AG09309 (cell line): Measurements from ENCODE around the gene EPHB4.

Experiments
- DNase-seq: peaks from one replicate; pipeline ENCODE4 v3.0.0-alpha.2; 2010; ENCODE audit warnings: low read depth
- H3K4me3 ChIP-seq: 2 replicates; pipeline ENCODE4 v1.5.1; 2011; ENCODE audit warnings: mild to moderate bottlenecking, low read depth, low read length, moderate library complexity; ENCODE audit not compliant: control insufficient read depth
- TF ChIP-seq, protein P1 (sequence below): IDR thresholded peaks from 2 replicates; pipeline ENCODE4 v1.5.1; 2011; ENCODE audit warnings: mild to moderate bottlenecking, low read depth, low read length, inconsistent platforms; ENCODE audit not compliant: insufficient read depth, control insufficient read depth; ENCODE audit errors: missing control alignments

Gene EPHB4

DNA sequence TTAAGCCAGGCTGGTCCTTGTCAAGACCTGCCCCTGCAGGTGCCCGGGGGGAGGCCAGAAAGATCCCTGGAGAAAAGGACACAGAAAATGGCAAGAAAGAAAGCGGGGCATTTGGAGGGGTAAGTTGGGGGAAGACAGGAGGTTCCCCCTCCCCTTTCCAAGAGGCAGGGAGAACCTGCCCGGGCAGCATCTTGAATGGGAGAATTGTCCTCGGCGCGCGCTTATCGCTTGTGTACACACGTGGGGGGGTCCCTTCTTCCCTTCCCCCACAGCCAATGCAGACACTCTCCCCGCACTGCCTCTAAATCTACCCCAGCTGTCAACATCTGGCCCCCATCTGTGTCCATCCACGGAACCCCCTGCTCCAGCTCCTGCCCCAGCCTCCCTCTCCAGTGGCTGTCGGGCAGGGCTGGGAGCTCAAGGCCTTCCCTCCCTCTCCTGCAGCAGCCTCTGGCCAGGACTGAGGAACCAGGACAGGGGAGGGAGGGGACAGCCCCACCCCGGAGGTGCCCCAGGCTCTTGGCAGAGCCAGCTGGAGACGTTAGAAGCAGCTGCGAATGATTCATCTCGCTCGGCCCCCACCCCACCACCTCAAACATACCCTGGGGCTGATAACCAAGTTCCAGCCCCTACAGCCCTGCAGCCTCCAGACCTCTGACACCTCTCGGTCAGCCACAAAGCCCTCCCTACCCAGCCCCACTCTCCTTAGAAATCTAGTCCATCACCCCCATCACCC, 25.3 kb downstream of the EPHB4 start:
- peak; percentile 67 for DNase-seq
- TF ChIP-seq, protein P1, sequence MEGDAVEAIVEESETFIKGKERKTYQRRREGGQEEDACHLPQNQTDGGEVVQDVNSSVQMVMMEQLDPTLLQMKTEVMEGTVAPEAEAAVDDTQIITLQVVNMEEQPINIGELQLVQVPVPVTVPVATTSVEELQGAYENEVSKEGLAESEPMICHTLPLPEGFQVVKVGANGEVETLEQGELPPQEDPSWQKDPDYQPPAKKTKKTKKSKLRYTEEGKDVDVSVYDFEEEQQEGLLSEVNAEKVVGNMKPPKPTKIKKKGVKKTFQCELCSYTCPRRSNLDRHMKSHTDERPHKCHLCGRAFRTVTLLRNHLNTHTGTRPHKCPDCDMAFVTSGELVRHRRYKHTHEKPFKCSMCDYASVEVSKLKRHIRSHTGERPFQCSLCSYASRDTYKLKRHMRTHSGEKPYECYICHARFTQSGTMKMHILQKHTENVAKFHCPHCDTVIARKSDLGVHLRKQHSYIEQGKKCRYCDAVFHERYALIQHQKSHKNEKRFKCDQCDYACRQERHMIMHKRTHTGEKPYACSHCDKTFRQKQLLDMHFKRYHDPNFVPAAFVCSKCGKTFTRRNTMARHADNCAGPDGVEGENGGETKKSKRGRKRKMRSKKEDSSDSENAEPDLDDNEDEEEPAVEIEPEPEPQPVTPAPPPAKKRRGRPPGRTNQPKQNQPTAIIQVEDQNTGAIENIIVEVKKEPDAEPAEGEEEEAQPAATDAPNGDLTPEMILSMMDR = no peak
- H3K4me3 ChIP-seq = no peak overlapping the region

DNA sequence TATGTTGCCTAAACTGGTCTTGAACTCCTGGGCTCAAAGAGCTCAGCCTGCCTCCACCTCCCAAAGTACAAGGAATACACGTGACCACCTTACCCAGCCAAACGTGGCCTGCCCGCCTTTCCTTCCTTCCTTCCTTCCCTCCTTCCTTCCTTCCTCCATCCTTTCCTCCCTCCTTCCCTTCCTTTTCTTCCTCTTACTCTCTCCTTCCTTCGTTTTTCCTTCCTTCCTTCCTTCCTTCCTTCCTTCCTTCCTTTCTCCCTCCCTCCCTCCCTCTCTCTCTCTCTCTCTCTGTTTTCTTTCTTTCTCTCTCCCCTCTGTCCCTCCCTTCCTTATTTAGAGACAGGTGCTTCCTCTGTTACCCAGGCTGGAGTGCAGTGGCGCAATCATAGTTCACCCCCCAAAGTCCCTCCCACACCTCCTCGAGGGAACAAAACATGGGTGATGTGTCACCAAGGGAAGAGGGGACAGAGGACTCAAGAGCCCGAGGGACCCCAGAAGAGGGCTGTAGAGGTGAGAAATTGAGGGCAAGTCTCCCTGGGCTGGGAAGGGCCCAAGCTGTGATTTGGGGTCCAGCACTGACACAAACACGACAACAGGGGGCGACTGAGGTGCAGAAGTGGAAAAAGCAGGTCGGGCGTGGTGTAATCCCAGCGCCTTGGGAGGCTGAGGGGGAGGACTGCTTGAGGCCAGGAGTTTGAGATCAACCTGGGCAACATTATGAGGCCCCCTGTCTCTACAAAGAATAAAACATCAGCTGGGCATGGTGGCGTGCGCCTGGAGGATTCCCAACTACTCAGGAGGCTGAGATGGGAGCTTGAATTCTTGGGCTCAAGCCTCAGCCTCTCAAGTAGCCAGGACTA, 28.1 kb downstream of the EPHB4 start:
- DNase-seq = peak; percentile 10
- TF ChIP-seq, protein P1 = peak; percentile 76
- no peak overlapping the region for H3K4me3 ChIP-seq

DNA sequence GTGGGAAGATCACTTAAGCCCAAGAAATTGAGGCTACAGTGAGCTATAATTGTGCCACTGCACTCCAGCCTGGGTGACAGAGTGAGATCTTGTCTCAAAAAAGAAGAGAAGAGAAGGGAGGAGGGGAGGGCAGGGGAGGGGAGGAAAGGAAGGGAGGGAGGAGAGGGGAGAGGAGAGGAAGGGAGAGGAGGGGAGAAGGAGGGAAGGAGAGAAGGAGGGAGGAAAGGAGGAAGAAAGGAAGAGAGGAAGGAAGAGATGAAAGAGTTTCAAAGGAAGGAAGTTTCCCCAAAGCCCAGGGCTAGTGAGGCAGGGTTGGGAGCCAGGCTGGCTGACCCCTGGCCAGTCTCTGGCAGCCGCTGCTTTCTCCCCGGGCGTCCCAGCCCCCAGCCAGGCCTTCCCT, 32.6 kb downstream of the EPHB4 start:
- no peak for DNase-seq
- TF ChIP-seq, protein P1 = no peak
- H3K4me3 ChIP-seq = no peak overlapping the region

DNA sequence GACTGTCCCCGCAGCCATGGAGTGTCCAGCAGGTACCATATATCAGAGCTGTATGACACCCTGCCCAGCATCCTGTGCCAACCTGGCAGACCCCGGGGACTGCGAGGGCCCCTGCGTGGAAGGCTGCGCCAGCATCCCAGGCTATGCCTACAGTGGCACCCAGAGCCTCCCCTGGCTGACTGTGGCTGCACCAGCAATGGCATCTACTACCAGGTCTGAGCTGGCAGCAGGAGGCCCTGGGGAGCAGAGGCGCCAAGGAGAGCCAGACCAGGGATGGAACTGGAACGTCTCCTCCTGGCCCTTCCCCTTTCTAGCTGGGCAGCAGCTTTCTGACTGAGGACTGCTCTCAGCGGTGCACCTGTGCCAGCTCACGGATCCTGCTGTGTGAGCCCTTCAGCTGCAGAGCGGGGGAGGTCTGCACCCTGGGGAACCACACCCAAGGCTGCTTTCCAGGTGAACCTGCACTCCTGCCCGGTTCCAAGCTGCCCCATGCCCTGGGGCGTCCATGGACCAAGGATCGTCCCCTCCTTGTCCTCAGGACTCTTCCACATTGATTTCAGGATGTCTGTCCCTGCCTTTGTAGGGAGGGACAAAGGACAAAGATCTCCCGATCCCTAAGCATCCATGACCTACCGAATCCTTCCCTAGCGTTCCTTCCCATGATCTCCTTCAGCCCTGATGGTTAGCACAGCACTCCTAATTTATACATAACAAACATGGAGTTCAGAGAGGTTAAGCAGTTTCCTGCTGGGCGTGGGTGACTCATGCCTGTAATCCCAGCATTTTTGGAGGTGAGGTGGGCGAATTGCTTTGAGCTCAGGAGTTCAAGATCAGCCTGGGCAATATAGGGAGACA, 33.3 kb downstream of the EPHB4 start:
- H3K4me3 ChIP-seq = no peak overlapping the region
- TF ChIP-seq, protein P1 = no peak
- no peak for DNase-seq

DNA sequence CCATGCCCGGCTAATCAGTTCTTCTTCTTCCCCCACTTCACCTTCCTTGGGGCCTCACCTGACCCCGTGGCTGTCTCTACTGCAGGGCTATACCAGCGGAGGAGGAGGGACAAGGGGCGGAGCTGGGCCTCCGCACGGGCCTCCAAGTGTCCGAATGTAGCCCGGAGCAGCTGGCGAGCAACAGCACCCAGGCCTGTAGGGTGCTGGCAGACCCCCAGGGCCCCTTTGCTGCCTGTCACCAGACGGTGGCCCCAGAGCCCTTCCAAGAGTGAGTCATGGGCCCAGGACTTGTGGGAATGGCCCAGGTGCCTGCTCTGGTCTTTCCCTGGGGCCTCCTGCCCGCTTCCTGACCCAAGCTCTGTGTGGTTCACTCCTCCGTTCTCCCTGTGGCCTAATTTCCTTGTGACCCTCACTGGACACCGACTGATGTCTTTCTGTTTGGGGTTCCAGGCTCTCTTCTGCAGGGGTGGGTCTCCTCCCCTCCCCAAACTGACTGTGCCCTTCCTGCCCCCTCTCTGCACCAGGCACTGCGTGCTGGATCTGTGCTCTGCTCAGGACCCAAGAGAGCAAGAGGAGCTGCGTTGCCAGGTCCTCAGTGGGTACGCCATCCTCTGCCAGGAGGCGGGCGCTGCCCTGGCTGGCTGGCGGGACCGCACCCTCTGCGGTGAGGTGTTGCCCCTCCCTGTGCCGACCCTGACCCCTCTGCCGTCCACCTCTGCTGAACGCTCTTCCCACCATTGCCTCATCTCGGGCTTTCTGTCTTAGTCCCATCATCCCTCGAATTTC, 35.2 kb downstream of the EPHB4 start:
- TF ChIP-seq, protein P1 = no peak
- DNase-seq = no peak
- no peak overlapping the region for H3K4me3 ChIP-seq
